Measurements from ENCODE around the gene NUSAP1.
"Not testable (repeated sequence)": the region's sequence is repeated elsewhere in the genome, so short reads cannot be mapped to it uniquely, and the experiment has no call there.

NUSAP1 gene

DNA sequence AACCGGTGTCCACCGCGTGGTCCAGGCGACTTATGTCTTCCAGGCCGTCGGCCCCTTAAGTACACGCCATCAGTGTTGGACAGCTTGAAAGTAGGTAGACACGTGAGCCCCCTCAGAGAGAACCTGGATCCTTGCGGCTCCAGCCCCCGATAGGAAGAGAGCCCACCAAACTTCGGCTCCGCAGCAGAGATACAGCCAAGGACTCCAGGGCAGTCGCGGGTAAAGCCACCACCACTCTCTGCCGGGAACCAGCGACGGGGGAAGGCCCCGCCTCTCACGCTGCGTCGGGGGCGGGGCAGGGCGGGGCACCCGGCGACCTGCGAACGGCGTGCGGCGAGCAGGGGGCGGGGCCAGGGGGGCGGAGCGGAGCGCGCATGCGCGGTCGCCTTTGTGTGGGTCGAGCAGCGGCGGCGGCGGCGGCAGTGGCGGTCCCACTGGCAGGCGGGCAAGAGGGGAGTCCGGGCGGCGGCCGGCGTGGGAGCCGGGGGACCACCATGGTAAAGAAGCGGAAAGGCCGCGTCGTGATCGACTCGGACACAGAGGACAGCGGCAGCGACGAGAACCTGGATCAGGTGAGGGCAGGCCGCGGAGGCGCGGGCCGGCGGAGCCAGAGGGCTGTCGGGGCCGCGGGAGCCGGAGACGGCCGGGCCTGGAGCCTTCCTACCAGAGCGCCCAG lies 84.2 kb downstream of the NUSAP1 start, which contains the start of gene RTF1:
Gene RTF1, plus strand, starts transcription at position 354 of the 676 bp plus-strand sequence. Its CDS starts 21 bp downstream, at position 375.
- DNase-seq, result peak; percentile 97

- no peak for DNase-seq
These were observed 84.9 kb downstream of the NUSAP1 start for GRCh38 chr15:41417418-41418195.

DNA sequence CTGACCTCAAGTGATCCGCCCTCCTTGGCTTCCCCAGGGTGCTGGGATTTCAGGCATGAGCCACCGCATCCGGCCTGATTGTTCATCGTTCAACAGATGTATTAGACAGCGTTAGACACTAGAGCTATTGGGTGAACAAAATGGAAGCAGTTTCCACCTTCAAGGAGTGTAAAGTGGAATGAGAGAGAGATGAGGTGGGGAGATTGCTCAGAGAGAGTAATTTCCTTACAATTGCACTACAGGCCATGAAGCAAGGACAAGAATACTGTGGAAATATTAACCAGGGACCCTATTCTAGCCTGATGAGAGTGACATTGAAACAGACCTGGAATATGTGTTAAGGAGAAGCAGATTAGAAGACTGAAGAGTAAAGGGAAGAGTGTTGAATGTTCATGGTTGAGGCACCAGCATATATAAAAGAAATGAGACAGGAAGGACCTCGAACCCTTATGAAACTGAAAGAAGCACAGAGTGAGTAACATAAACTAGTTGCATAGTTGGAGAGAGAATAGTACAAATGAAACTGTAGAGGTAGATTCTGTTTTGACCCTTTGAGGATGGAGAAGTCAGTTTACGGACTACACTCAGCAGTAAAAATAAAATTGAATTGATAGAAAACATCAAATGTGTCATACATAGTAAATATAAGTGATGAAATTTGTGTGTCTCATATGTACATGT lies 91.4 kb downstream of the NUSAP1 start:
- no peak for DNase-seq

DNA sequence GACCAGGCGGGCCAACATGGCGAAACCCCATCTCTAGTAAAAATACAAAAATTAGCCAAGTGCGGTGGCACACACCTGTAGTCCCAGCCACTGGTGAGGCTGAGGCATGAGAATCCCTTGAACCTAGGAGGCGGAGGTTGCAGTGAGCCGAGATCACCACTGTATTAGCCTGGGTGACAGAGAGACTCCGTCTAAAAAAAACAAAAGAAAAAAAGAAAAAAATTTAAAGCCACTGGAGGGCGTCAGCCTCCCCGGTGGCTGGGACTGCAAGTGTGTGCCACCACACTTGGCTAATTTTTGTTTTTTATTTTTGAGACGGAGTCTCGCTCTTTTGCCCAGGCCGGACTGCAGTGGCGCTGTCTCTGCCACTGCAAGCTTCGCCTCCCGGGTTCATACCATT lies 92.1 kb downstream of the NUSAP1 start:
- no peak for DNase-seq

GRCh38 chr15:41425907-41426306 lies 93.2 kb downstream of the NUSAP1 start:
- DNase-seq, result not testable (repeated sequence)

DNA sequence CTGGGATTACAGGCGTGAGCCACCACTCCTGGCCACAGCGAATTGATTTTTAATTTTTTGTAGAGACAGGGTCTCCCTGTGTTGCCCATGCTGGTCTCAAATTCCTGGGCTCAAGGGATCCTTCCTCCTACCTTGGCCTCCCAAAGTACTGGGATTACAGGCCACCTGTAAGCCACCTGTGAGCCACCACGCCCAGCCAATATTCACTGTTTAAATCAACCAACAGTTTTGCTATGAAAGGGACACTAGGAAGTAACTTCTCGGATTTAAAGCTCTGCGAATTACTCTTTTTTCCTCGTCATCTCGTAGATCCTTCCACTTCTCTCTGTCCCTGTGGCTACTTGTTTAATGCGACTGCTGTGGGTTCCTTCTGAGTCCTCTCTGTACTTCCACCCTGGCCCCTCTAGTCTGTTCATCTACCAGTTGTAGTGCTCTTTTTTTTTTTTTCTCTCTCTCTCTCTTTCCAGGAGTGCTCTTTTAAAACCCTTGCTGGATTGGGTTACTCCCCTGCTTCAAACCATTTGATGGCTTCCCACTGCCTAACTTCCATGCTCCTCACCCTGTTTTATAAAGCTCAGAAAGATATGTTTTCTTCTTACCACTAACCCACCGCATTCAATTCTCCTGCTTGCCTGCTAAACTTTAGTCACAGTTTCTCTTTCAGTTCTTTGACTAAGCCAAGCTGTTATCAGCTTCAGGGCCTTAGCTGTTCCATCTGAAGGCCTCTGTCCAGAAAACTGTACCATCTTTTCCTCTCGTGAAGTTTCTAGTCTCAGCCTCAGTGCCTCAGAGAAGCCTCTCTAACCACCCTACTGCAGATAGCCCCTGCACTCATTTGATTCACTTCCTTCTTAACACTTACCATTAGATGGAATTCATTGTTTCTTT lies 96.6 kb downstream of the NUSAP1 start:
- no peak for DNase-seq
